GM12873 (cell line): ENCODE results near the gene MAMDC2.

Source experiments
- CTCF ChIP-seq: IDR thresholded peaks from 2 replicates; pipeline ENCODE4 v1.5.1; 2012; ENCODE audit warnings: low read depth, mild to moderate bottlenecking, moderate library complexity, low read length, control low read depth; ENCODE audit not compliant: insufficient read depth; ENCODE audit errors: missing control alignments

The MAMDC2 gene

GRCh38 chr9:70117835-70118319 lies 74.2 kb downstream of the MAMDC2 start:
- no peak for TF ChIP-seq CTCF

- TF ChIP-seq CTCF = no peak
Observed at GRCh38 chr9:70119786-70120185, 76.1 kb downstream of the MAMDC2 start.

GRCh38 chr9:70120834-70121510 lies 77.3 kb downstream of the MAMDC2 start:
- TF ChIP-seq CTCF = no peak

GRCh38 chr9:70121818-70122436 lies 78.3 kb downstream of the MAMDC2 start:
- TF ChIP-seq CTCF = no peak

- TF ChIP-seq CTCF = no peak
Observed at GRCh38 chr9:70123695-70124094, 80.0 kb downstream of the MAMDC2 start.

GRCh38 chr9:70125621-70126263 lies 82.1 kb downstream of the MAMDC2 start:
- no peak for TF ChIP-seq CTCF

- no peak for TF ChIP-seq CTCF
Observed at GRCh38 chr9:70127036-70127435, 83.4 kb downstream of the MAMDC2 start.
